Memory B cell (primary cell): Measurements from ENCODE around the gene LYZL6.

Source experiments
- ATAC-seq: fragments of 150-1000 bp; cut with Tn5 transposase; 2 replicates; pipeline ENCODE4 v1.10.0; 2021; ENCODE audit warnings: low read depth, mild to moderate bottlenecking, moderate library complexity
- DNase-seq, 2 donors: peaks; one replicate each; pipeline ENCODE4 v3.0.0; 2022; ENCODE audit warnings: low spot score in 2 of 2
- H3K27ac Mint-ChIP-seq: one replicate; pipeline ENCODE4 v1.8.0; 2022; ENCODE audit warnings: mild to moderate bottlenecking, moderate library complexity, mixed read lengths
- H3K27me3 Mint-ChIP-seq: one replicate; pipeline ENCODE4 v1.8.0; 2022; ENCODE audit warnings: mixed read lengths
- H3K36me3 Mint-ChIP-seq: one replicate; pipeline ENCODE4 v1.8.0; 2022; ENCODE audit warnings: mild to moderate bottlenecking, mixed read lengths
- H3K4me1 Mint-ChIP-seq: one replicate; pipeline ENCODE4 v1.8.0; 2022; ENCODE audit warnings: mixed read lengths
- H3K4me3 Mint-ChIP-seq: one replicate; pipeline ENCODE4 v1.8.0; 2022; ENCODE audit warnings: mild to moderate bottlenecking, moderate library complexity, mixed read lengths
- H3K9me3 Mint-ChIP-seq: one replicate; pipeline ENCODE4 v1.8.0; 2022; ENCODE audit warnings: mixed read lengths

Gene LYZL6, protein sequence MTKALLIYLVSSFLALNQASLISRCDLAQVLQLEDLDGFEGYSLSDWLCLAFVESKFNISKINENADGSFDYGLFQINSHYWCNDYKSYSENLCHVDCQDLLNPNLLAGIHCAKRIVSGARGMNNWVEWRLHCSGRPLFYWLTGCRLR

DNA sequence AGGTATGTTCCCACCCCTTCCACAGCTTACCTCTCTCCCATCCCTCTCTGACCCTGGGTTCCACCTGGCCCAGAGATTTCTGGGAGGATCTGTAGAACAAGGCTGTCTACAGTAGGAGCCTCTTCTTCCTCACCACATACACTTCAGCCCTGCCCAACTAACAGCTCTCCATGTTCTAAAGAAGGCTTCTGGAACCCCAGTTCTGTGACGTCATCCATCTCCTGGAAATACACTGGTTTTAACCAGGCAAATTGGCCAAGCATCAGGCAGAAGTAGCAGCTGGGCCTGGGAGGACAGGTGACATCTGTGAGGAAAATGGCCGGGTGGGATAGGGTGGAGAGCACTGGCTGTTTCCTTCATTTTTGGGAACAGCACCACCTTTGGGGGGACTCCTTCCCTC is at the start of gene LYZL6:
Gene LYZL6 (minus strand): TSS at position 177 of the 400 bp plus-strand sequence. CDS start 4,357 bp downstream, outside the sequence.
- ATAC-seq (no peak), DNase-seq (no peak)
- no peaks in the 10 kb centered on the region for H3K36me3 Mint-ChIP-seq
- H3K9me3 Mint-ChIP-seq: no peaks in the 10 kb centered on the region
- H3K4me1 Mint-ChIP-seq: no peaks in the 10 kb centered on the region
- no peak within 1 kb of the TSS for H3K27ac Mint-ChIP-seq
- H3K4me3 Mint-ChIP-seq: no peak within 1 kb of the TSS
- H3K27me3 Mint-ChIP-seq: no peaks in the 10 kb centered on the region

DNA sequence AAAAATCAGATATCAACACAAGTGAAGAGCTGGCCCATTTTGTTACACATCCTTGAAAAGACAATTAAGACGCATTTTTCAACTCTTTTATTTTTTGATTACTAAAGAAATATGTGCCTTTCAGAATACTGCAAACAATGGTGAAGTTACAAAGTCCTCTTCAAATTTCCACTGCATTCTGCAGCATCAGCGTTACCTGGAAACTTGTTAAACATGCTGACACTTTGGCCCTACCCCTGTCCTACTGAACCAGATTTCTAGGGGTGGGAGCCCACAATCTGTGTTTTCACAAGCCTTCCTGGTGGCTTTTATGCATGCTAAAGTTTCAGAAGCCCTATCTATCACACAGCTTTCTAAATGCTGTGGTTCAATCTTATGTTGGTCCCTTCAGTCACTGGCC is 47.6 kb upstream of the LYZL6 start:
- Mint-ChIP-seq H3K36me3 (peaks cover 8% of the 10 kb centered on the region), H3K27me3 (peaks cover 5% of the 10 kb centered on the region), H3K4me3 (no peak overlapping the region), H3K9me3 (peaks cover 7% of the 10 kb centered on the region), H3K4me1 (peaks cover 7% of the 10 kb centered on the region), H3K27ac (no peak overlapping the region)
- DNase-seq (no peak), ATAC-seq (no peak)

DNA sequence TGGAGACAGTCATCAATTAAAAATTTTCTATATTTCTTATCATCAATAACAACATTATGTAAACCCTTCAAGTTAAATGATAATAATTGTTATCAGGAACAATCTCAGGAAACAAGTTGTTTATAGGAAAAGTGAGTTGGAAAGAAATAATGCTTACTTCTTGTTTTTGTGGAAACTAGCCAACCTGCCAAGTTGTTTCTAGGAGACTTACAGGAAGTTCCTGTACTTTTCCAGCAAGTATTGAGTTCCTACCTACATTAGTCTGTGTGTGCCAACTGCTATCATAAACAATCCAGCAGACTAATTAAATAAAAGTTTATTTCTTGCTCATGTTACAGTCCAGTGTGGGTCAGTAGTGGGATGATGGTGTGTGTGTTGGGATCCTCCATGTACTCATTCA is 44.7 kb upstream of the LYZL6 start:
- H3K27ac Mint-ChIP-seq: no peak overlapping the region
- H3K4me3 Mint-ChIP-seq: no peak overlapping the region
- ATAC-seq: no peak
- no peak for DNase-seq
- no peaks in the 10 kb centered on the region for H3K4me1 Mint-ChIP-seq
- H3K27me3 Mint-ChIP-seq: peaks cover 9% of the 10 kb centered on the region
- peaks cover 8% of the 10 kb centered on the region for H3K36me3 Mint-ChIP-seq
- H3K9me3 Mint-ChIP-seq: peaks cover 7% of the 10 kb centered on the region

DNA sequence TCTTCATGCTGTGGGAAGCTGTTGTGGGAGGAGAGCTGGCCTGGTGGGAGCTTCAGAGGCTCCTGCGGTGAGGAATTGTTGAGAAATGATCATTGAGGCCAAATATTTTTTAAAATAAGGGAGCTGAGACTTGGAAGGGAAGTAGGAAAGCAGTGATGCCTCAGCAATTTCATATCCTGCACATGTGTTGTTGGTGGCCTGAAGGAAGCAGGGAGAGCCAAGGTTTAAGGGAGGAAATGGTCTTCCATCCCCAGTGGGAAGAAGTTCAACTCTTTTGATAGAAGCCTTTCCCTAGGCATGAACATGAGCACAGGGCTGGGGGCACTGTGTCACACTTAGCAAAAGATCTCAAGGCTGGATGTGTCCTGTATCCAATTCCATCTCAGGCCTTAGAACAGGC is 43.1 kb upstream of the LYZL6 start, which contains the start of gene CCL14:
Gene CCL14 (minus strand): TSS at position 87 of the 400 bp plus-strand sequence. CDS start 80 bp downstream, at position 7.
- H3K9me3 Mint-ChIP-seq: peaks cover 7% of the 10 kb centered on the region
- DNase-seq (no peak), ATAC-seq (no peak)
- H3K4me3 Mint-ChIP-seq: no peak within 1 kb of the TSS
- peaks cover 5% of the 10 kb centered on the region for H3K27me3 Mint-ChIP-seq
- H3K4me1 Mint-ChIP-seq: no peaks in the 10 kb centered on the region
- H3K36me3 Mint-ChIP-seq: peaks cover 8% of the 10 kb centered on the region
- peak within 1 kb of the TSS; percentile 8 for H3K27ac Mint-ChIP-seq

DNA sequence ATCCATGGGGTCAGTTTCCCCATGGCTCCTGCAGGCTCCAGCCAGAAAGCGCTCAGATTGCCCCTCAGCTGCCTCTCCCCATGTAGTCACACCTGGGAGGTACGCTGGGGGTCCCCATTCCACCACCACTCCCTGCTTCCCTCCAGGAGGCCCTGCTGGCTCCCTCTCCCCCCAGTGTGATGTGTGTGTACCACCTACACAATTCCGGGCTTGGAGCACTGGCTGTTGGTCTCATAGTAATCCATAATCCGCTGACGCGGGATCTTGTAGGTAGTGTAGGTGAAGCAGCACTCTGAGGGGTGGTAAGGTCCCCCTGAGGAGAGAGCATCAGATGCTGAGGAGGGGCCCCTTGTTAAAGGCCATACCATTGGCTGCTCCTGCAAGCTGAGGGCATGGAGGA is 40.6 kb upstream of the LYZL6 start:
- Mint-ChIP-seq H3K27me3 (peaks cover 6% of the 10 kb centered on the region), H3K27ac (no peak overlapping the region), H3K4me3 (no peak overlapping the region), H3K9me3 (peaks cover 4% of the 10 kb centered on the region), H3K4me1 (no peaks in the 10 kb centered on the region), H3K36me3 (peaks cover 4% of the 10 kb centered on the region)
- ATAC-seq (no peak), DNase-seq (no peak)

DNA sequence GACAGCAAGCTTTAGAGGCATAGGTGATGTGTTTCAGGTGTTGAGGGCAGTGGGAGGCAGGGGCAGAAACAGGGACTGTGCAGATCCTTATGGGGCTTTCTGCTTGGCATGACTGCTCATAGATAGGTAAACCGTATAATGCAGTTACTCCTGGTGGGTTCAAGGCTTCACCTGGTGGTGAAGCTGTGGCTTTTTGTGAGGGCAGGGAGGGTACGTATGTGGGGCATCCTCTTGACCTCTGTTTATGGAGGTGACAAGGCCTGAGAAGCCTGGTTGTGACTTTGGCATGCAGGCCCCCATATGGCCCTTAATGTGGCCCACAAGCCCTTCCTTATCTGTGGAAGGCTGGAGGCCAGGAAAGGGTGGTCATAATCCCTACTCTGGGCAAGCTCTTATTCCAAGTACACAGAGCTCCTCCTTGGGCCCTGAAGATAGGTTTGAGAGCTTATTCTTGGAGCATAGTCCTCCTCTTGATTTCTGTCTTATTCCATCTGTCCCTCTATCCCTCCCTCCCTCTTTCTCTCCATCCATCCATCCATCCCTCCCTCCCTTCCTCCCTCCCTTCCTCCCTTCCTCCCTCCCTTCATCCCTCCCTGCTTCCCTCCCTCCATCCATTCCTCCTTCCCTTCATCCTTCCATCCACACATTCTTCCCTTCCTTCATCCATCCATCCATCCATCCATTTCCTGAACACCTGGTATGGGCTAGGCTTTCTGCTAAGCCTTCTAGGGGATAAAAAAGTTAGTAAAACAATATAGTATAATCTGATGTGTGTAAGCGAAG is 39.1 kb upstream of the LYZL6 start:
- no peak for DNase-seq
- Mint-ChIP-seq H3K4me3 (no peak overlapping the region), H3K4me1 (peaks cover 5% of the 10 kb centered on the region), H3K9me3 (no peaks in the 10 kb centered on the region), H3K27me3 (peaks cover 11% of the 10 kb centered on the region), H3K36me3 (no peaks in the 10 kb centered on the region), H3K27ac (no peak overlapping the region)
- no peak for ATAC-seq

DNA sequence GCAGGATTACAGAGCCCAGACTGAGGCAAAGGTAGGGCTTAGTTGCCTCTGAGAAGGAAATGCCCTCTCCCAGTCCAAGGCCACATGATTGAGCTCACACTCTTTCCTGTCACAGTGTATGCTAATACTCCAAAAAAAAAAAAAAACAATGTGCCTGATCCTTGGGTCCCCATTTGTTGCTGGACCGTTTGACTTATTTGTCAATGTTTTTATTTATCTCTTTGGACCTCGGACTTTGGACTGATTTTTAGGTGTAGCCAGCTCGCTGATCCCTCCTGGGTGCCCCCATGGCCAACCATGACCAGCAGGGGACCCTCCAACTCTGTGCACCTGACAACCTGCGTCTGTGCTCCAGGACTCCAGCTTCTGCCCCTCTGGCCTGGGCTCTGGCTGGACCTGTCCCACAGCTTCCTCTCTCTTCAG is 38.4 kb upstream of the LYZL6 start:
- Mint-ChIP-seq H3K27me3 (peaks cover 11% of the 10 kb centered on the region), H3K36me3 (no peaks in the 10 kb centered on the region), H3K4me1 (peaks cover 5% of the 10 kb centered on the region), H3K9me3 (no peaks in the 10 kb centered on the region), H3K27ac (no peak overlapping the region), H3K4me3 (no peak overlapping the region)
- ATAC-seq: no peak
- no peak for DNase-seq

DNA sequence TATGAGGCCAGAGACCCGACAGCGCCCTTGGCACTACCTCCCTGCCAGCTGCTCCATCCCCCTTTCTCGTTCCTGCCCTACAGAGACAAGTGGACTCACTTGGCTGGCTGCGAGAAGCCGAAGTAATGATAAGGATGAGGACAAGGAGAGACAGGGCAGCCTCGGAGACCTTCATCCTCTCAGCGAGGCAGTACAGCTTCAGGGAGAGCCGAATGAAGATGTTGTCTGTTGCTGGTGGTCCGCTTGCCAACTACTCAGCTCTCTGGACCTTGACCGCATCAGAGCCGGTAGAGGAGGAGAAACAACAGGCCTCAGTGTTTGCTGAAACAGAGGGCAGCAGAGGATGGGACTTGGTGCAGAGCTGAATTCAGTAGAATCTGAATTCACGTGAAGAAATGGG is 37.7 kb upstream of the LYZL6 start, which contains the start of gene CCL16:
Gene CCL16 (minus strand): TSS at position 252 of the 400 bp plus-strand sequence. CDS start 77 bp downstream, at position 175.
- no peak for DNase-seq
- Mint-ChIP-seq H3K36me3 (no peaks in the 10 kb centered on the region), H3K4me1 (peaks cover 10% of the 10 kb centered on the region), H3K27ac (no peak within 1 kb of the TSS), H3K4me3 (no peak within 1 kb of the TSS), H3K27me3 (peaks cover 15% of the 10 kb centered on the region), H3K9me3 (no peaks in the 10 kb centered on the region)
- no peak for ATAC-seq

DNA sequence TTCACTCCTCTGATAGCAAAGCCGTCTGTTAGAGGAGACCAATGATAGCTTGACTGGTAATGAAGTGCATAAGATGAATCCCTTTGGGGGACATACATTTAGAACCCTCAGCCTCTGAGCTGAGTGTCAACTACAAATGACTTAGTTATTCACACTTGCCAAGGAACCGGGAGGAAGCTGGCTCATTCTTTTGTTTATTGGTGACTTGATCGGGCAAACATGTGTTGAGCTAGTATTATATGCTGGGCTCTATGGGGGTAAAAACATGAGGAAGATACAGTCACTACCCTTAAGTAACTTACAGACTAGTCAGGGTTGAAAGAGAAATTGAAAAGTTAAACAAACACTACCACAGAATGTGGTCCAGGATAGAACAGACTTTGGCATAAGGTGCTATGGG is 34.8 kb upstream of the LYZL6 start:
- peaks cover 10% of the 10 kb centered on the region for H3K4me1 Mint-ChIP-seq
- DNase-seq (no peak), ATAC-seq (no peak)
- H3K4me3 Mint-ChIP-seq: no peak overlapping the region
- no peak overlapping the region for H3K27ac Mint-ChIP-seq
- peaks cover 11% of the 10 kb centered on the region for H3K27me3 Mint-ChIP-seq
- no peaks in the 10 kb centered on the region for H3K36me3 Mint-ChIP-seq
- H3K9me3 Mint-ChIP-seq: no peaks in the 10 kb centered on the region

DNA sequence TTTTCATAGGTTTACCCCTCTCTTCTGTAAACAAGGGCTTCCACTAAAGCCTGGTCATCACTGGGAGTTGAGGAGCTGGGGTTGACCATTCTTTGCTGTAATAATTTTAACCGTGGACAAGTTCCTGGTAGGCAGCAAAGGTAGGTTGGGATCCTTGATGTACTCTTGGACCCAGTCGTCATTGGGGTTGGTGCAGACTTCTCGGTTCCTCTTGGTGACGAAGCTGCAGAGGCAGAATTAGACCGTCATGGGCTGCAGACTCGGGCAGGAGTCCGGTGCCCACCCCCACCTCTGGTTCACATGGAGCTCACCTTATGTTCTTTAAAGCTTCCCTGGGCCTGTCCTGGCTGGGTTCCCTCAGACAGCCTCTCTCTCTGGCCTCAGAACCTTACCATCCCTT is 34.0 kb upstream of the LYZL6 start:
- Mint-ChIP-seq H3K36me3 (no peaks in the 10 kb centered on the region), H3K9me3 (no peaks in the 10 kb centered on the region), H3K4me1 (peaks cover 10% of the 10 kb centered on the region), H3K4me3 (no peak overlapping the region), H3K27ac (no peak overlapping the region), H3K27me3 (peaks cover 11% of the 10 kb centered on the region)
- DNase-seq: no peak
- peak; percentile 70 for ATAC-seq

DNA sequence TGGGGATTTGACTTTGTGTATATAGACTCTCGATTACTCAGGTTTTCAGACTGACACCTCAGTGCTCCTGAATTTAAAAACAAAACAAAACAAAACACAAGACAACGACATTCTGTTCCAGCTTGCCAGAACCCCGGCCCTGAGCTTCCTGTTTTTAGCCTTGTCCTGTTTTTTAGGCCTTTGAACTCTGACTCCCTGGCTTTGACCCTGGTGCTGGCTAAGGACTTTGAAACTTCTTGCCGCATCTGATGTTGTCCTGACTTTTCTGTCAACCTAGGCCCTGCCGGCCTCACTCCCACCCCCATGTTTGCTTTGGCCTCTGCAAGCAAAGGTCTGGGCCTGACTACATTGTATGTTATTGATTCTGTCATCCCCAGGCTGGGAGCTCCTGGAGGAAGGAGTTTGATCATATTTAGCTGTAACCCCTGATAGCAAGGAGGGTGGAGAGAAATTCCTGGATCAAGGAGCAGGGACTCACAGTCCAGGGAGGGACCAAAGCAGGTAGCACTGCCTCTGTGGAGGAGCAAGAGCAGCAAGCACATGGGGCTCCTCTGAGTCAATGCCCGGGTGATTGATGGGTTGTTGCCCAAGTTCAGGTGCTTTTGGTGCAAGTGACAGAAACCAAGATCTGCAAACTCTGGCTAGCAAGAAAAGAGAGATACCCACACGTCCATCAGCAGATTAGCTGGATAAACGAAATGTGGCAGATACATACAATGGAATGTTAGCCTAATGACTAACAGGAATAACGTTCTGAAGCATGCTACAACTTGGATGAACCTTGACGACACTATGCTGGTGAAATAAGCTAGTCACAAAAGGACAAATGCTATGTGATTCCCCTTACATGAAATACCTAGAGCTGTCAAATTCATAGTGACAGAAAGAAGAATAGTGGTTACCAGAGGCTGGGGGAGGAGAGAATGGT is 30.1 kb upstream of the LYZL6 start:
- ATAC-seq (no peak), DNase-seq (no peak)
- Mint-ChIP-seq H3K36me3 (no peaks in the 10 kb centered on the region), H3K9me3 (no peaks in the 10 kb centered on the region), H3K4me1 (peaks cover 10% of the 10 kb centered on the region), H3K4me3 (no peak overlapping the region), H3K27me3 (peaks cover 11% of the 10 kb centered on the region), H3K27ac (no peak overlapping the region)

DNA sequence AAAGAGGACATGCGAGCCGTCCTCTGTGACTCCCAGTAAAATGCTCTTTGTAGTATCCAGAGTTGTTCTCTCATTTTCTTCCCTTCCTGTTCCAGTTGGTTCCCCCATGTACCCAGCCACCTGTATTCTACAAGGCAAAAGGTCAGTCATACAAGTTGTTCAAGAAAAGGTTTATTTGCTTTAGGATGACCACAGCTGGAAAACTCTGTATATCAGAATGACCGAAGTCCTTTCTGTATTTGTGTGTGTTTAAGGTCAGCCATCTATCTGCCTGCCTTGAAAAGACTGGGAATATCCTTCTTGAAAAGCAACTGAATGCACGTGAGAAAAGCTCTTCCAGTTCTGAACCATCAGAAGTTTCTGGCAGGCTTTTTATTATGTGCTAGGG is 29.4 kb upstream of the LYZL6 start:
- no peaks in the 10 kb centered on the region for H3K9me3 Mint-ChIP-seq
- H3K27ac Mint-ChIP-seq: no peak overlapping the region
- no peaks in the 10 kb centered on the region for H3K36me3 Mint-ChIP-seq

DNA sequence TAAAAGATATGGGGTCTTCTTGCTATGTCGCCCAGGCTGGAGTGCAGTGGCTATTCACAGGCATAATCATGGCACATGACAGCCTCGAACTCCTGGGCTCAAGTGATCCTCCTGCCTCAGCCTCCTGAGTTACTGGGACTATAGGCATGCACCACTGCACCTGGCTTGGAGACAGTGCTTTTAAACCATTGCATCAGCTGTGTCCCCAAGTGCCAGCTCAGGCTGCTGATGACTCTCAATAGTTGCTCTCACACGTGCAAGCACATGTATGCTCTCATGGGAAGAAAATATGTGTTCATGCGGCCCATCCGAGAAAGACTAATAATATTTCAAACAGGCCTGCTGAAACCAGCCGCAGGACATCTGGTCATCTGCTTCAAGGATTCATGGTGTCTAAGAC is 29.0 kb upstream of the LYZL6 start:
- no peak for ATAC-seq
- Mint-ChIP-seq H3K9me3 (no peaks in the 10 kb centered on the region), H3K4me3 (no peak overlapping the region), H3K27ac (no peak overlapping the region), H3K4me1 (peaks cover 5% of the 10 kb centered on the region), H3K36me3 (no peaks in the 10 kb centered on the region), H3K27me3 (peaks cover 8% of the 10 kb centered on the region)
- no peak for DNase-seq

More for the DNA sequence above, 29.4 kb upstream of the LYZL6 start:
- DNase-seq (no peak), ATAC-seq (no peak)
- Mint-ChIP-seq H3K27me3 (peaks cover 8% of the 10 kb centered on the region), H3K4me1 (peaks cover 7% of the 10 kb centered on the region), H3K4me3 (no peak overlapping the region)

DNA sequence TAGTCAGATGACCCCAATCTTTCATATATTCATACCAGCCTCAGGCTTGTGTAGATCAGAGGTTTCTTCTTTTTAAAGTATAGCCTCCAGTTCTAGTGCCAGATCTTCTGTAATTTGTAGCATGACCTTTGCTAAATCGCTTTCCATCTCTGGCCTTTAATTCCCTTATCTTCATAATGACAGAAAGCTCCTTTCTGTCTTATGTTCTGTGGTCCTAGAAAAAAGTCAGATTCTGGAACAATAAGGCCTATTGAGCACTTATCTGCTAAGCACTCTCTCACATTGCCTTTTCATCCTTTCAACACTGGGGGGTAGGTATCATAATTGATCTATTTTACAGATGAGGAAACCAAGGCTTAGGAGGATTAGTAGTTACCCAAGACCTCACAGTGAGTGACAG is 28.6 kb upstream of the LYZL6 start:
- H3K27ac Mint-ChIP-seq: no peak overlapping the region
- H3K4me3 Mint-ChIP-seq: no peak overlapping the region
- DNase-seq: no peak
- H3K9me3 Mint-ChIP-seq: no peaks in the 10 kb centered on the region
- peaks cover 8% of the 10 kb centered on the region for H3K27me3 Mint-ChIP-seq
- no peak for ATAC-seq
- H3K36me3 Mint-ChIP-seq: no peaks in the 10 kb centered on the region
- H3K4me1 Mint-ChIP-seq: peaks cover 5% of the 10 kb centered on the region
